ENCODE data around the gene KIF3A. TPM values are rescaled to one million over a fixed set of nuclear protein-coding genes. Genes with fewer than 3 reads are reported as not detected.

Gene KIF3A
- total RNA-seq, 1 experiment from 2014 or later, result 13.2 TPM

DNA sequence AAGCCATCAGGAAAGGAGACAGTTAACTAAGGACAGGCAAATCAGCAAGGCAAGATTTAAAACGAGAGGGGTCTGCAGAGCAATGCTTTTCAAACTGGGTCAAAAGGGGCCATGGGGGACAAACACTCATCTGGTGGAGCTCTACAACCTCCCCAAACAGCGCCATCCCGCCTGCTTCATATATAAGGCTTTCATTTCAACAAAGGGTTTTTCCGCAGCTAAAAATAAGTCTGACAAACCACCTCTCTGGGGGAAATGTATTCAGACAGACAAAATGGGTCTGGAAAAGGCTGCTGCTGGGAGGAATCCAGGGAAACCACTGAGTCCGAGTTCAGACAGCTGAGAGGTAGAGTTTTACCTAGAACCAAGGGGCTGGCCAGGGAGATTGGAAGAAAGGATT lies 48.0 kb upstream of the KIF3A start:
- no peak overlapping the region for H2BK15ac ChIP-seq (ENCODE audit: low read depth, low read length)
- no peak overlapping the region for H2AFZ ChIP-seq (ENCODE audit: low read length)
- H2BK120ac ChIP-seq (ENCODE audit: low read depth, low read length, poor library complexity, severe bottlenecking), result no peak overlapping the region
- H2BK20ac ChIP-seq (ENCODE audit: low read depth, low read length, poor library complexity, severe bottlenecking), result no peak overlapping the region
- no peak overlapping the region for H4K5ac ChIP-seq (ENCODE audit: insufficient read length, low read depth, low read length)
- no peak overlapping the region for H2BK12ac ChIP-seq (ENCODE audit: insufficient read length, low read depth, low read length)
- H3K27ac Mint-ChIP-seq, result no peak overlapping the region; a peak in 1 of 7 replicates
- no peaks in the 10 kb centered on the region for H3K79me2 ChIP-seq (ENCODE audit: insufficient read depth, low read length)
- no peak overlapping the region for H4K8ac ChIP-seq (replicated peaks; ENCODE audit: insufficient read length, low read depth, low read length)
- H2BK5ac ChIP-seq (ENCODE audit: insufficient read length, low read length), result no peak overlapping the region
- no peaks in the 10 kb centered on the region for H3K4me1 ChIP-seq (ENCODE audit: insufficient read depth, low read length)
- H3K18ac ChIP-seq (ENCODE audit: insufficient read length, low read depth, low read length), result no peak overlapping the region
- no peaks in the 10 kb centered on the region for H3K23me2 ChIP-seq (ENCODE audit: insufficient read length, low read depth, low read length, poor library complexity, severe bottlenecking)
- no peaks in the 10 kb centered on the region for H3K79me1 ChIP-seq (ENCODE audit: insufficient read depth, low read depth, low read length, poor library complexity, severe bottlenecking)
- no peaks in the 10 kb centered on the region for H3K27me3 ChIP-seq (ENCODE audit: insufficient read depth, low read length)
- no peak overlapping the region for H3K56ac ChIP-seq (ENCODE audit: insufficient read length, low read depth, low read length)
- no peaks in the 10 kb centered on the region for H4K20me1 ChIP-seq (ENCODE audit: control insufficient read depth, insufficient read depth, insufficient read length)
- no peak overlapping the region for H2AK5ac ChIP-seq (ENCODE audit: insufficient read length, low read length)
- no peak overlapping the region for H3K4ac ChIP-seq (ENCODE audit: low read depth, low read length)
- peaks cover 11 to 15% of the 10 kb centered on the region in 2 experiments for H3K4me1 Mint-ChIP-seq
- TF ChIP-seq, protein P1, sequence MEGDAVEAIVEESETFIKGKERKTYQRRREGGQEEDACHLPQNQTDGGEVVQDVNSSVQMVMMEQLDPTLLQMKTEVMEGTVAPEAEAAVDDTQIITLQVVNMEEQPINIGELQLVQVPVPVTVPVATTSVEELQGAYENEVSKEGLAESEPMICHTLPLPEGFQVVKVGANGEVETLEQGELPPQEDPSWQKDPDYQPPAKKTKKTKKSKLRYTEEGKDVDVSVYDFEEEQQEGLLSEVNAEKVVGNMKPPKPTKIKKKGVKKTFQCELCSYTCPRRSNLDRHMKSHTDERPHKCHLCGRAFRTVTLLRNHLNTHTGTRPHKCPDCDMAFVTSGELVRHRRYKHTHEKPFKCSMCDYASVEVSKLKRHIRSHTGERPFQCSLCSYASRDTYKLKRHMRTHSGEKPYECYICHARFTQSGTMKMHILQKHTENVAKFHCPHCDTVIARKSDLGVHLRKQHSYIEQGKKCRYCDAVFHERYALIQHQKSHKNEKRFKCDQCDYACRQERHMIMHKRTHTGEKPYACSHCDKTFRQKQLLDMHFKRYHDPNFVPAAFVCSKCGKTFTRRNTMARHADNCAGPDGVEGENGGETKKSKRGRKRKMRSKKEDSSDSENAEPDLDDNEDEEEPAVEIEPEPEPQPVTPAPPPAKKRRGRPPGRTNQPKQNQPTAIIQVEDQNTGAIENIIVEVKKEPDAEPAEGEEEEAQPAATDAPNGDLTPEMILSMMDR (conservative IDR thresholded peaks at IDR 0.05), result no peak
- no peak overlapping the region for H3K4me2 ChIP-seq (ENCODE audit: insufficient read depth, insufficient read length, low read length)
- H4K91ac ChIP-seq (ENCODE audit: insufficient read length, low read depth, low read length), result no peak overlapping the region
- no peaks in the 10 kb centered on the region for H3K9me3 ChIP-seq (ENCODE audit: control insufficient read depth, low read depth, low read length)
- H3K27me3 Mint-ChIP-seq (ENCODE audit: low read depth), result peaks cover 26% of the 10 kb centered on the region
- WGBS (ENCODE audit: extremely low coverage, insufficient read length, low lambda C conversion rate), result no CpG with 5 or more reads among the region's 5 CpGs
- no peak overlapping the region for H3K23ac ChIP-seq (ENCODE audit: insufficient read length, low read depth, low read length)
- H3K36me3 Mint-ChIP-seq (ENCODE audit: insufficient read depth in 1 of 3, low read depth in 3 of 3), result no peaks in the 10 kb centered on the region
- no peak overlapping the region for H3K14ac ChIP-seq (ENCODE audit: insufficient read depth, low read length)
- H3K27ac ChIP-seq (ENCODE audit: insufficient read length, low read depth, low read length), result no peak overlapping the region
- no peak overlapping the region for H3K4me3 Mint-ChIP-seq
- DNase-seq, result no peak
- H3T11ph ChIP-seq (ENCODE audit: low read length), result no peak overlapping the region
- H3K9ac ChIP-seq (ENCODE audit: extremely low read depth, insufficient read length, low read length), result no peak overlapping the region
- no peaks in the 10 kb centered on the region for H3K9me3 Mint-ChIP-seq
